ENCODE data around the gene PXMP4. TPM values are rescaled to one million over a fixed set of nuclear protein-coding genes. Genes with fewer than 3 reads are reported as not detected.

PXMP4 gene
- total and polyA plus RNA-seq, 2 of the 4 experiments (the other 2 are of a cell fraction), result 3.6 to 7.1 TPM

DNA sequence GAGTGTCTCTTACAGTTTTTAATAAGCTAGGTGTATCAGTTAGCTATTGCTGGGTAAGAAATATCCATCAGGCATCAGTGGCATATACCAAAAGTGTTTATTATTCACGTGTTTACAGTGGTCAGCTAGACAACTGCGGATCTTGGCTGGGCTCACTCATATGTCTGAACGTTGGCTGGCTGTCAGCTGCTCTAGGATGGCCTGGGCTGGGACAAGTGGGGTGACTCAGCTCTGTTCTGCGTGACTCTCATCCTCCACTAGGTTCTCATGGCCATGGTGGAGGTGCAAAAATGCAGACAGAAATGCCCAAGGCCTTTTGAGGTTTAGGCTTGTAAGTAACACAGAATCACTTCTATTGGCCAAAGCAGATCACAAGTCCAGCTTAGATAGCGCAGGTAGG lies 33.7 kb upstream of the PXMP4 start:
- Histone ChIP-seq H2BK5ac (ENCODE audit: low read depth, low read length, poor library complexity, severe bottlenecking) (no peak overlapping the region), H3K23ac (ENCODE audit: low read depth, low read length) (no peak overlapping the region), H4K8ac (ENCODE audit: low read depth in 2 of 2, low read length in 2 of 2) (no peak overlapping the region), H2BK120ac (ENCODE audit: low read depth, low read length) (no peak overlapping the region), H3K4me1 (ENCODE audit: control insufficient read depth, insufficient read depth, low read length) (no peaks in the 10 kb centered on the region), H3K56ac (ENCODE audit: extremely low read depth, insufficient read depth, low read length) (no peak overlapping the region), H4K5ac (ENCODE audit: low read depth, low read length) (no peak overlapping the region), H4K20me1 (ENCODE audit: insufficient read depth, low read length) (no peaks in the 10 kb centered on the region), H3K4me3 (ENCODE audit: insufficient read depth, low read depth, low read length) (no peak overlapping the region), H3K9me1 (ENCODE audit: insufficient read depth, low read length) (no peaks in the 10 kb centered on the region), H3K4me2 (ENCODE audit: low read depth, low read length) (no peak overlapping the region), H2BK20ac (ENCODE audit: low read depth, low read length) (no peak overlapping the region), H3K36me3 (ENCODE audit: control insufficient read depth, insufficient read depth, low read length) (peaks cover 22% of the 10 kb centered on the region), H2AK9ac (replicated peaks; ENCODE audit: low read depth, low read length, poor library complexity) (peak overlapping the region; percentile 35), H3K79me1 (ENCODE audit: low read depth in 1 of 2, low read length in 2 of 2) (peaks cover 0 to 1% of the 10 kb centered on the region in 2 experiments; a peak in 1 of 4 replicates), H2AK5ac (ENCODE audit: low read depth, low read length) (no peak overlapping the region), H4K91ac (ENCODE audit: insufficient read depth, low read depth, low read length) (no peak overlapping the region), H3K9me3 (ENCODE audit: control insufficient read depth, insufficient read depth, low read length) (0 out of 2 replicates have a peak, but pooled peaks cover 4% of the 10 kb centered on the region), H2BK15ac (ENCODE audit: low read depth, low read length) (no peak overlapping the region), H3K4ac (ENCODE audit: low read depth, low read length) (no peak overlapping the region), H3K27me3 (ENCODE audit: control insufficient read depth, insufficient read depth, low read length) (no peaks in the 10 kb centered on the region), H2AFZ (replicated peaks; ENCODE audit: low read length, poor library complexity) (no peak overlapping the region), H3K14ac (replicated peaks; ENCODE audit: low read depth, low read length) (no peak overlapping the region), H3K18ac (ENCODE audit: low read depth, low read length) (no peak overlapping the region), H3K27ac (ENCODE audit: insufficient read depth, low read length) (no peak overlapping the region), H3K9ac (ENCODE audit: low read depth, low read length) (no peak overlapping the region)
- WGBS, 2 experiments (ENCODE audit: extremely low coverage in 2 of 2, insufficient read length in 1 of 2), result 67% methylated on average over 3 of the region's 5 CpGs; no CpG with 5 or more reads in 1 of the 2 experiments
- intact Hi-C loops (cut with micrococcal nuclease), result no loop called here
- in situ Hi-C loops (cut with MboI; ENCODE audit: low sequenced_read_pairs), result no loop called here
- dilution Hi-C loops (cut with HindIII; ENCODE audit: low sequenced_read_pairs, unreplicated experiment), result no loop called here
- no peak for ATAC-seq (ENCODE audit: low read depth)
- ChIA-PET CTCF (no interaction called here), POLR2A (ENCODE audit: unreplicated experiment) (no interaction called here)
- TF ChIP-seq, protein P1, sequence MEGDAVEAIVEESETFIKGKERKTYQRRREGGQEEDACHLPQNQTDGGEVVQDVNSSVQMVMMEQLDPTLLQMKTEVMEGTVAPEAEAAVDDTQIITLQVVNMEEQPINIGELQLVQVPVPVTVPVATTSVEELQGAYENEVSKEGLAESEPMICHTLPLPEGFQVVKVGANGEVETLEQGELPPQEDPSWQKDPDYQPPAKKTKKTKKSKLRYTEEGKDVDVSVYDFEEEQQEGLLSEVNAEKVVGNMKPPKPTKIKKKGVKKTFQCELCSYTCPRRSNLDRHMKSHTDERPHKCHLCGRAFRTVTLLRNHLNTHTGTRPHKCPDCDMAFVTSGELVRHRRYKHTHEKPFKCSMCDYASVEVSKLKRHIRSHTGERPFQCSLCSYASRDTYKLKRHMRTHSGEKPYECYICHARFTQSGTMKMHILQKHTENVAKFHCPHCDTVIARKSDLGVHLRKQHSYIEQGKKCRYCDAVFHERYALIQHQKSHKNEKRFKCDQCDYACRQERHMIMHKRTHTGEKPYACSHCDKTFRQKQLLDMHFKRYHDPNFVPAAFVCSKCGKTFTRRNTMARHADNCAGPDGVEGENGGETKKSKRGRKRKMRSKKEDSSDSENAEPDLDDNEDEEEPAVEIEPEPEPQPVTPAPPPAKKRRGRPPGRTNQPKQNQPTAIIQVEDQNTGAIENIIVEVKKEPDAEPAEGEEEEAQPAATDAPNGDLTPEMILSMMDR (conservative IDR thresholded peaks at IDR 0.05; ENCODE audit: low read depth, low read length), result no peak
- no peak for TF ChIP-seq RFX5 (IDR thresholded peaks at IDR 0.05; ENCODE audit: low read depth, low read length)
- TF ChIP-seq, protein P2, sequence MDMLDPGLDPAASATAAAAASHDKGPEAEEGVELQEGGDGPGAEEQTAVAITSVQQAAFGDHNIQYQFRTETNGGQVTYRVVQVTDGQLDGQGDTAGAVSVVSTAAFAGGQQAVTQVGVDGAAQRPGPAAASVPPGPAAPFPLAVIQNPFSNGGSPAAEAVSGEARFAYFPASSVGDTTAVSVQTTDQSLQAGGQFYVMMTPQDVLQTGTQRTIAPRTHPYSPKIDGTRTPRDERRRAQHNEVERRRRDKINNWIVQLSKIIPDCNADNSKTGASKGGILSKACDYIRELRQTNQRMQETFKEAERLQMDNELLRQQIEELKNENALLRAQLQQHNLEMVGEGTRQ (IDR thresholded peaks at IDR 0.05; ENCODE audit: low read depth, low read length), result no peak
- TF ChIP-seq MXI1 (IDR thresholded peaks at IDR 0.05; ENCODE audit: borderline replicate concordance, low read depth, low read length), result no peak
- TF ChIP-seq MAFK (IDR thresholded peaks at IDR 0.05; ENCODE audit: low read depth, low read length), result no peak
- TF ChIP-seq, protein P3, sequence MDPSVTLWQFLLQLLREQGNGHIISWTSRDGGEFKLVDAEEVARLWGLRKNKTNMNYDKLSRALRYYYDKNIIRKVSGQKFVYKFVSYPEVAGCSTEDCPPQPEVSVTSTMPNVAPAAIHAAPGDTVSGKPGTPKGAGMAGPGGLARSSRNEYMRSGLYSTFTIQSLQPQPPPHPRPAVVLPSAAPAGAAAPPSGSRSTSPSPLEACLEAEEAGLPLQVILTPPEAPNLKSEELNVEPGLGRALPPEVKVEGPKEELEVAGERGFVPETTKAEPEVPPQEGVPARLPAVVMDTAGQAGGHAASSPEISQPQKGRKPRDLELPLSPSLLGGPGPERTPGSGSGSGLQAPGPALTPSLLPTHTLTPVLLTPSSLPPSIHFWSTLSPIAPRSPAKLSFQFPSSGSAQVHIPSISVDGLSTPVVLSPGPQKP (IDR thresholded peaks at IDR 0.05; ENCODE audit: borderline replicate concordance, low read depth, low read length), result no peak
- no peak for TF ChIP-seq SMC3 (IDR thresholded peaks at IDR 0.05; ENCODE audit: low read depth, low read length)
- no TSS peak for BruUV-seq (replicated peaks)
- DNase-seq, result peak; percentile 38
